Frontal cortex (tissue), 4 donors: ENCODE measurements around the gene CEACAM8. TPM values are rescaled to one million over a fixed set of nuclear protein-coding genes. Genes with fewer than 3 reads are reported as not detected.
A peak's percentile ranks its signal among the peaks of the same experiment; 100 is the strongest.
"Not testable (repeated sequence)": the region's sequence is repeated elsewhere in the genome, so short reads cannot be mapped to it uniquely, and the experiment has no call there.

Experiments
- DNase-seq, 2 donors: peaks; one replicate each; pipeline ENCODE4 v3.0.0; 2012; ENCODE audit warnings: low spot score in 2 of 2
- FAIRE-seq: peaks from 2 replicates; lab custom pipeline; 2012; peaks lifted over from hg19 to GRCh38; lab: Jason Lieb, UNC
- total RNA-seq: library from RNA; depleted of rRNA; stranded (reverse); fragments of >200 nt; gene quantifications from one replicate; pipeline ENCODE4 v1.2.3, GENCODE V29; 2014
- donor health status: control.
- donor health status: control.
- donor health status: control.

The CEACAM8 gene
- total RNA-seq: under 0.01 TPM

DNA sequence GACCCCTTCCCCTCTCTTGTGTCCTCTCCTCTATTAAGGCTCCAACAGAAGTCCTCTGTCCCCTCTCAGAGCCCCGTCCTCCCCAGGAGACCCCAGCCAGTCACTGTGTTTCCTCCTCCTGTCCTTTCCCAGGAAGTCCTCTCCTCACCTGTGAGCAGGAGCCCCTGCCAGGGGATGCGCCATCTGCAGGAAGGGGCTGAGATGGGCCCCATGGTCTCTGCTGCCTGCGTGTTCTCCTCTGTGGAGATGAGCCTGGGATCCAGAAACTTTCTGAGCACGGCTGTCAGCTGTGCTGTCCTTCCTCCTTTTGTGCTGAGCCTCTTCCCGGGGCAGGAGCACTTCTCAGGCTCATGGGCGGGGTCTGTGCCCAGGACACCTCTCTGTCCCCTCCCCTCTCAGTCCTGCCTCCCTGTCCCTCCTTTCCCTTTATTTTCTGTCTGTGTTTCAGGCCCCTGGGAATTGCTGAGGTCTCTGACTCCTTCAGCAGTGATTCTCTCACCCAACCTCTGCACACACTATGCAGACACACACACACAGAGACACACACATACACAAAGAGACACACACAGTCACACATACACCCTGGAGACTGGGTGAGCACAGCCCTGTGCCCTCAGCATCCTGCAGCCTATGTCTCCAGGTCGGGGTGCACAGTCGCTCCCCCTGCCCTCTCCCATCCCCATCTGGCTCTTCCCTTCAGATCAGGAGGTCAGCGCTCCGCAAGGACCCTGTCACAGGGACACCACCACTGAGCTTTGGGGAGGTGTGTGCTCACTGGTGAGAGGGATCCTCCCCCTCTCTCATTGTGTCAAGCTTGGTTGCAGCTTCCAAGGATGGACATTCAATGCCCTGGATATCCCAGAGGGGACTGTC, at the start of gene CEACAM8:
CEACAM8 (minus strand) TSS at position 308 of the 873 bp plus-strand sequence; CDS start at position 212, 96 bp downstream.
- no peak for FAIRE-seq
- DNase-seq: no peak

DNA sequence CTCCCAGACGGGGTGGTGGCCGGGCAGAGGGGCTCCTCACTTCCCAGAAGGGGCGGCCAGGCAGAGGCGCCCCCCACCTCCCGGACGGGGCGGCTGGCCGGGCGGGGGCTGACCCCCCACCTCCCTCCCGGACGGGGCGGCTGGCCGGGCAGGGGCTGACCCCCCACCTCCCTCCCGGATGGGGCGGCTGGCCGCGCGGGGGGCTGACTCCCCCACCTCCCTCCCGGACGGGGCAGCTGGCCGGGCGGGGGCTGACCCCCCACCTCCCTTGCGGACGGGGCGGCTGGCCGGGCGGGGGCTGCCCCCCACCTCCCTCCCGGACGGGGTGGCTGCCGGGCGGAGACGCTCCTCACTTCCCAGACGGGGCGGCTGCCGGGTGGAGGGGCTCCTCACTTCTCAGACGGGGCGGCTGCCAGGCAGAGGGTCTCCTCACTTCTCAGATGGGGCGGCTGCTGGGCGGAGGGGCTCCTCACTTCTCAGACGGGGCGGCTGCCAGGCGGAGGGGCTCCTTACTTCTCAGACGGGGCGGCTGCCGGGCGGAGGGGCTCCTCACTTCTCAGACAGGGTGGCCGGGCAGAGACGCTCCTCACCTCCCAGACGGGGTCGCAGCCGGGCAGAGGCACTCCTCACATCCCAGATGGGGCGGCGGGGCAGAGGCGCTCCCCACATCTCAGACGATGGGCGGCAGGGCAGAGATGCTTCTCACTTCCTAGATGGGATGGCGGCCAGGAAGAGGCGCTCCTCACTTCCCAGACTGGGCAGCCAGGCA, 44.8 kb upstream of the CEACAM8 start:
- not testable (repeated sequence) for FAIRE-seq, DNase-seq

GRCh38 chr19:42635233-42635539, 40.5 kb upstream of the CEACAM8 start:
- no peak for FAIRE-seq
- DNase-seq: no peak

- no peak for DNase-seq
Observed at GRCh38 chr19:42634409-42635232, 39.9 kb upstream of the CEACAM8 start.

GRCh38 chr19:42629191-42629590, 34.5 kb upstream of the CEACAM8 start:
- DNase-seq: no peak
- FAIRE-seq: no peak

More at GRCh38 chr19:42634409-42635232, 39.9 kb upstream of the CEACAM8 start:
- no peak for FAIRE-seq

DNA sequence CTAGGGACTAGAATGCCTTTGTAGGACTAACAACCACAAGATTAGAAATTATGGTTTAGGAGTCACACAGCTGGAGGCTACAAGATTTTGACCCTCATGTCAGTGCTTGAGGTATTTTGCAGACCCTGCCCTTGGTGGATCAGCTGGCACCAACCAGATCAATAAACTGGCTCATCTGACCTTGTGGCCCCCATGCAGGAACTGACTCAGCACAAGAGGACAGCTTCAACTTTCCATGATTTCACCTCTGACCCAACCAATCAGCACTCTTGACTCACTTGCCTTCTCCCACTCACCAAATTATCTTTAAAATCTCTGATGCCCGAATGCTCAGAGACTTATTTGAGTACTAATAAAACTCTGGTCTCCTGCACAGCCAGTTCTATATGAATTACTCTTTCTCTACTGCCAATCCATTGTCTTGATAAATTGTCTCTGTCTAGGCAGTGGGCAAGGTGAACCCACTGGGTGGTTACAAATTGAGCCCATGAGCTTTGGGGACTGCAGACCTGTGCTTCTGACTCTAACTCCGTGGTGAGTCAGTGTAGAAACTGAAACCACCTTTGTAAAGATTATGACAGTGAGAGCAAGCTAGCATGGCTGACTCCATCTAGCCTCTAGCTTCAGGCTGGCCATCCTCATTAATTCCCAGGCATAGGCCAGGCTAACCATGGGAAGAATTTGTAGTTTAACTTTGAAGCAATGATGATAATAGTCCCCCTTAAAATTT, 33.9 kb upstream of the CEACAM8 start:
- DNase-seq (no peak), FAIRE-seq (no peak)

- no peak for FAIRE-seq
Observed at GRCh38 chr19:42627916-42628315, 33.2 kb upstream of the CEACAM8 start.

DNA sequence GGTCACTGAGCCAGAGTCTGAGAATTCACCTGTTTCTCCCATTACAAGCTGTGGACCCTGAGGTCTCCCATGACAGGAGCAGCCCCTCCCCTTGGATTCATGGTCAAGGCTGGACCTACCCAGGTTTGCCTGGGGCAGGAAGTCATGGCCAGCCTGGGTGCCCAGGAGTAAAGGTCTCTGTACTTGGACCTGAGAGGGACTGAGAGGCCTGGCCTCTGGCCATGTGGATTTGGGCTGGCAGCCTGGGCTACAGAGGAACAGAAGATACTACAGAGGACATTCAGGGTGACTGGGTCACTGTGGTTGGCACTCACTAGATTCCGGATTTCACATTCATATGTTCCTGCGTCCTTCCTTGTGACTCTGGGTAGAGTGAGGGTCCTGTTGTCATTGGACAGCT, 31.5 kb upstream of the CEACAM8 start:
- no peak for DNase-seq
- FAIRE-seq: no peak

More at GRCh38 chr19:42627916-42628315, 33.2 kb upstream of the CEACAM8 start:
- no peak for DNase-seq

GRCh38 chr19:42619271-42619670, 24.5 kb upstream of the CEACAM8 start:
- DNase-seq (no peak), FAIRE-seq (no peak)

- FAIRE-seq: no peak
- DNase-seq: no peak
Observed at GRCh38 chr19:42613666-42614065, 18.9 kb upstream of the CEACAM8 start.

DNA sequence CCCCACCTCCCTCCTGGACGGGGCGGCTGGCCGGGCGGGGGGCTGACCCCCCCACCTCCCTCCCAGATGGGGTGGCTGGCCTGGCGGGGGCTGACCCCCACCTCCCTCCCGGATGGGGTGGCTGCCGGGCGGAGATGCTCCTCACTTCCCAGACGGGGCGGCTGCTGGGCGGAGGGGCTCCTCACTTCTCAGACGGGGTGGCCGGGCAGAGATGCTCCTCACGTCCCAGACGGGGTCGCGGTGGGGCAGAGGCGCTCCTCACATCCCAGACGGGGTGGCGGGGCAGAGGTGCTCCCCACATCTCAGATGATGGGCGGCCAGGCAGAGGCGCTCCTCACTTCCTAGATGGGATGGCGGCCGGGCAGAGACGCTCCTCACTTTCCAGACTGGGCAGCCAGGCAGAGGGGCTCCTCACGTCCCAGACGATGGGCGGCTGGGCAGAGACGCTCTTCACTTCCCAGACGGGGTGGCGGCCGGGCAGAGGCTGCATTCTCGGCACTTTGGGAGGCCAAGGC, 15.7 kb upstream of the CEACAM8 start:
- DNase-seq, FAIRE-seq: not testable (repeated sequence)

DNA sequence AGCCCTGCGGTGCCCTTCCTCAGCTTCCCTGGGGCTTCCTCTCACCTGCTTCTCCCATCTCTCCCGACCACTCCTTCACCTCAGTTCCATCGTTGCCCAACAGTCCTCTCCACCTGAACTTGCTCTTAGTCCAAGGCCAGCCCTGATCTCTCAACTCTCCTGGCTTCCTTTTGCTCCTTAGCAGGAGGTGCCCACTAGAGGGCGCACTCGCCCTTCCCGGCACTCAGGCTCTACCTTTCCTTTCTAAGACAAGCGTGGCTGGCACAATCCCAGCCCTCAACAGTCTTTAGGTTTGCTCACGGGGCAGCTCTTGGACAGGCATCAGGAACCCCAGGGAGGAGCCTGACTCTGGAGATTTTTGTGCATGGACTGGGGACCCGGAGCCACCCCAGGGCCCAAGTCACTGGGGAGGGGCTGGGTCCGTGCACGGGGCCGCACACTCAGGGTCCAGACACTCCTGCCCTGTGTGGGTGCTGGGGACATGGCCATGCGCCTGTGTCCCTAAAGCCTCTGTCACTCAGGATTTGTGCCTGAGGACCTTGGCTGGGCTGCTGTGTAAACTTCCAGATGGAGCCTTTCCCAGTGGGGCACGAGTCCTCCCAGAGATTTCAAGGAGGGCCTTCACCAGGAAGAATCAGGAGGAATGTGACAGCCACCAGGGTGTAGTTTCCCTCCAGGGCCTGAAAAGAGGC, 12.1 kb upstream of the CEACAM8 start:
- DNase-seq (peak; percentile 46 to 54), FAIRE-seq (no peak)

DNA sequence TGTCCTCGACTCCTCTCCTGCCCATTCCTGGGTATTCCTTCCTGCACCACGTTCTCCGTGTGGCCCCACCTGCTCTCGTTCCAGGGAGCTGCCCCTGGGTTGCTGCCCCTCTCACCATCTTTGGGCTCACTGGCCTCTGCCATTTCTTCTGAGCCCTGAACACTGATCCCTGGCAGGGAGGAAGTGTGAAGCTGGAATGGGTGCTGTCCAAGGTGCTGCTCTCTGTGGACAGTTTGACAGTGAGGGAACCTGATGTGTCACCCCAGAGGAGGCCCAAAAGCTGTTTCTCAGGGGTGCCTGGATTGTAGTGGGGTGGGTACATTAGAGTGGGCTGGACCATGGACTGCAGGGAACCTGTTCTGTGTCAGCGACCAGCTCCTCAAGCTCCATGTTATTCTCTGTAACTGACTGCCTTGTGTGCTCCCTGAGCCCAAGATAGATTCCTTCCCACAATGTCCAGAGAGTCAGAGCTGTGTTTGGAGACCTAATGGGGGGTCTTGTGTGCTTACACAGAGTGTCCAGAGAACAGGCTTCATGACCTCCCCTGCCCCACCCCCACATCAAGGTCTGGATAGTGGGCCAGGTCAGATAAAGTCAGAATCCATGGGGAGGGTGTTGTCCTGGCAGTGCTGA, 7.2 kb upstream of the CEACAM8 start:
- DNase-seq: no peak
- no peak for FAIRE-seq

- peak in 1 of 2 donors; percentile 38 for DNase-seq
- FAIRE-seq: no peak
Observed at GRCh38 chr19:42596391-42597072, 1.8 kb upstream of the CEACAM8 start.

- no peak for FAIRE-seq
- DNase-seq: no peak
Observed at GRCh38 chr19:42595550-42596172, 937 bp upstream of the CEACAM8 start.

- DNase-seq (no peak), FAIRE-seq (no peak)
Observed at GRCh38 chr19:42589792-42590191, 4.9 kb downstream of the CEACAM8 start.

- FAIRE-seq (no peak), DNase-seq (no peak)
Observed at GRCh38 chr19:42584466-42584865, 10.3 kb downstream of the CEACAM8 start.
